Activated CD4-positive, alpha-beta T cell treated with anti-CD3 and anti-CD28 coated beads, Interleukin-2, amount 50 U/mL, for 1 hour (primary cell): ENCODE results near the gene ZNF407.

Experiments
- DNase-seq: peaks from one replicate; pipeline ENCODE4 v3.0.0-alpha.2; 2020

ZNF407 gene

GRCh38 chr18:74630804-74631203, 33.1 kb downstream of the ZNF407 start:
- no peak for DNase-seq

- DNase-seq: no peak
Measured at GRCh38 chr18:74631212-74631611, 33.5 kb downstream of the ZNF407 start.

GRCh38 chr18:74631623-74632350, 34.1 kb downstream of the ZNF407 start:
- no peak for DNase-seq

- no peak for DNase-seq
Measured at GRCh38 chr18:74632351-74632679, 34.6 kb downstream of the ZNF407 start.

GRCh38 chr18:74632856-74633255, 35.2 kb downstream of the ZNF407 start:
- DNase-seq: no peak

GRCh38 chr18:74633652-74634352, 36.1 kb downstream of the ZNF407 start:
- DNase-seq: no peak

- no peak for DNase-seq
Measured at GRCh38 chr18:74635224-74635975, 37.7 kb downstream of the ZNF407 start.

- DNase-seq: no peak
Measured at GRCh38 chr18:74637070-74637469, 39.4 kb downstream of the ZNF407 start.

GRCh38 chr18:74638210-74638609, 40.5 kb downstream of the ZNF407 start:
- no peak for DNase-seq

- no peak for DNase-seq
Measured at GRCh38 chr18:74644713-74645112, 47.0 kb downstream of the ZNF407 start.

- no peak for DNase-seq
Measured at GRCh38 chr18:74645679-74646078, 48.0 kb downstream of the ZNF407 start.

- DNase-seq: no peak
Measured at GRCh38 chr18:74651327-74652128, 53.9 kb downstream of the ZNF407 start.

- DNase-seq: no peak
Measured at GRCh38 chr18:74652392-74652988, 54.8 kb downstream of the ZNF407 start.

GRCh38 chr18:74654638-74655037, 57.0 kb downstream of the ZNF407 start:
- DNase-seq: no peak

- no peak for DNase-seq
Measured at GRCh38 chr18:74661008-74661407, 63.3 kb downstream of the ZNF407 start.

- DNase-seq: no peak
Measured at GRCh38 chr18:74661691-74662090, 64.0 kb downstream of the ZNF407 start.

GRCh38 chr18:74662622-74663021, 65.0 kb downstream of the ZNF407 start:
- DNase-seq: no peak

GRCh38 chr18:74665346-74665745, 67.7 kb downstream of the ZNF407 start:
- DNase-seq: no peak

- DNase-seq: no peak
Measured at GRCh38 chr18:74665905-74666304, 68.2 kb downstream of the ZNF407 start.

- DNase-seq: no peak
Measured at GRCh38 chr18:74669136-74669798, 71.6 kb downstream of the ZNF407 start.

GRCh38 chr18:74672371-74672770, 74.7 kb downstream of the ZNF407 start:
- DNase-seq: no peak

- DNase-seq: no peak
Measured at GRCh38 chr18:74674487-74674886, 76.8 kb downstream of the ZNF407 start.
